Neural cell (in vitro differentiated cells): Measurements from ENCODE around the gene SNRNP200. TPM values are rescaled to one million over a fixed set of nuclear protein-coding genes. Genes with fewer than 3 reads are reported as not detected.

Experiments
- H2AFZ ChIP-seq: fragments of 200-600, 300-800 bp; sonication (generic), shearing (Covaris generic); 2 replicates; pipeline ENCODE4 v1.6.0; 2014; ENCODE audit warnings: low read depth, mild to moderate bottlenecking, antibody characterized with exemption, low read length, moderate library complexity
- H3F3A ChIP-seq: fragments of 200-600 bp; shearing (Covaris generic); 2 replicates; pipeline ENCODE4 v1.6.1; 2016; ENCODE audit warnings: mild to moderate bottlenecking, moderate library complexity, mixed read lengths, antibody characterized with exemption, low read length; ENCODE audit not compliant: insufficient read depth, poor library complexity, severe bottlenecking
- H3K27ac ChIP-seq: fragments of 200-600, 300-800 bp; sonication (generic), shearing (Covaris generic); 2 replicates; pipeline ENCODE4 v1.5.1; 2014; ENCODE audit warnings: mild to moderate bottlenecking, low read length, moderate library complexity
- H3K27me3 ChIP-seq: fragments of 300-800, 200-600 bp; sonication (generic), shearing (Covaris generic); 2 replicates; pipeline ENCODE4 v1.6.0; 2014; ENCODE audit warnings: mild to moderate bottlenecking, low read depth, low read length, moderate library complexity; ENCODE audit not compliant: insufficient read depth
- H3K36me3 ChIP-seq: fragments of 300-800, 200-600 bp; sonication (generic), shearing (Covaris generic); 2 replicates; pipeline ENCODE4 v1.5.1; 2014; ENCODE audit warnings: mild to moderate bottlenecking, antibody characterized with exemption, low read length, moderate library complexity; ENCODE audit not compliant: insufficient read depth
- H3K4me2 ChIP-seq: fragments of 300-800, 200-600 bp; sonication (generic), shearing (Covaris generic); 2 replicates; pipeline ENCODE4 v1.6.0; 2014; ENCODE audit warnings: mild to moderate bottlenecking, low read length
- H3K4me3 ChIP-seq: fragments of 300-800, 200-600 bp; sonication (generic), shearing (Covaris generic); 2 replicates; pipeline ENCODE4 v1.5.1; 2014; ENCODE audit warnings: mild to moderate bottlenecking, low read length, moderate library complexity
- H3K79me2 ChIP-seq: fragments of 200-600 bp; shearing (Covaris generic); replicated peaks from 2 replicates; pipeline ENCODE4 v1.6.0; 2014; ENCODE audit warnings: mild to moderate bottlenecking, low read length, moderate library complexity; ENCODE audit not compliant: insufficient read depth
- H3K9ac ChIP-seq: fragments of 300-800, 200-600 bp; sonication (generic), shearing (Covaris generic); 2 replicates; pipeline ENCODE4 v1.6.1; 2016; ENCODE audit warnings: mild to moderate bottlenecking, low read length, mixed read lengths
- H3K9me2 ChIP-seq: fragments of 200-600 bp; shearing (Covaris generic); 2 replicates; pipeline ENCODE4 v1.6.1; 2016; ENCODE audit warnings: mild to moderate bottlenecking, low read length, mixed read lengths; ENCODE audit not compliant: insufficient read depth
- H3K9me3 ChIP-seq: fragments of 200-600, 300-800 bp; sonication (generic), shearing (Covaris generic); 2 replicates; pipeline ENCODE4 v1.6.1; 2016; ENCODE audit warnings: mild to moderate bottlenecking, mixed run types, low read length, moderate library complexity, mixed read lengths
- H4K20me1 ChIP-seq: fragments of 200-600 bp; shearing (Covaris generic); 2 replicates; pipeline ENCODE4 v1.6.1; 2016; ENCODE audit warnings: mild to moderate bottlenecking, mixed run types; ENCODE audit not compliant: insufficient read depth
- CTCF ChIP-seq: fragments of 450-650 bp; IDR thresholded peaks from 2 replicates; pipeline ENCODE4 v1.5.1; 2014; ENCODE audit warnings: antibody characterized with exemption, mild to moderate bottlenecking, moderate library complexity; ENCODE audit not compliant: poor library complexity, severe bottlenecking
- EP300 ChIP-seq: fragments of 450-650 bp; conservative IDR thresholded peaks from 2 replicates; pipeline ENCODE4 v1.6.1; 2014; ENCODE audit warnings: antibody characterized with exemption, mild to moderate bottlenecking, moderate library complexity; ENCODE audit not compliant: poor library complexity, severe bottlenecking
- EZH2 ChIP-seq: fragments of 200-600, 300-800 bp; shearing (Covaris generic), sonication (generic); IDR thresholded peaks from 2 replicates; pipeline ENCODE4 v1.6.1; 2014; ENCODE audit warnings: antibody characterized with exemption, low read length, borderline replicate concordance, mild to moderate bottlenecking; ENCODE audit not compliant: insufficient read depth, poor library complexity, severe bottlenecking
- MXI1 ChIP-seq: fragments of 450-650 bp; conservative IDR thresholded peaks from 2 replicates; pipeline ENCODE4 v1.6.1; 2014; ENCODE audit warnings: antibody characterized with exemption, mild to moderate bottlenecking; ENCODE audit not compliant: poor library complexity, severe bottlenecking
- POLR2AphosphoS5 ChIP-seq: IDR thresholded peaks from 2 replicates; pipeline ENCODE4 v1.6.1; 2012
- RAD21 ChIP-seq: fragments of 450-650 bp; conservative IDR thresholded peaks from 2 replicates; pipeline ENCODE4 v1.6.1; 2014; ENCODE audit warnings: antibody characterized with exemption, mild to moderate bottlenecking, moderate library complexity
- SMC3 ChIP-seq: fragments of 450-650 bp; conservative IDR thresholded peaks from 2 replicates; pipeline ENCODE4 v1.6.1; 2014; ENCODE audit warnings: antibody characterized with exemption, mild to moderate bottlenecking, moderate library complexity; ENCODE audit not compliant: poor library complexity
- TAF1 ChIP-seq: IDR thresholded peaks from 2 replicates; pipeline ENCODE4 v1.6.1; 2012; ENCODE audit warnings: low read depth
- polyA plus RNA-seq: library from polyadenylated mRNA; depleted of rRNA; stranded (reverse); fragments of >200 nt; gene quantifications from 2 replicates; pipeline ENCODE4 v1.2.3, GENCODE V29; 2014
- TF ChIP-seq, protein P1 (sequence below): IDR thresholded peaks from 2 replicates; pipeline ENCODE4 v1.6.1; 2012; ENCODE audit warnings: borderline replicate concordance

The SNRNP200 gene
- polyA plus RNA-seq, 1 donor from 2014 or later, result 70.4 TPM

DNA sequence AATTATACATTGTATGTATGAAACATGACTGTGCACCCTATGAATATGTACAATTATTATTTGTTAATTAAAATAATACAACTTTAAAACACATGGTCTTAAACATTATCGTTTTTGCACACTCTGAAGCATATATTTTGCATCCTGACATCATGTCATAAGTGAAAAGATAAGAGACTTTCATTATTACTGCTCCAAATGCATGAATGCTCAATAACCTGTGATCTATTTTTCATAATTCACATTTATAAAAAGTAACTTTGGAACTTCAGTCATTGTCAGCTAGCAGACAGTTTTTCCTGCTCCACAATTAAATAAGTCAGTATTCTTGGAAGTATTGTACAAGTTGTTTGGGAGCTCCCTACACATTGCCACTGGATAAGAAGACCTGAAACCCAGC, 18.5 kb upstream of the SNRNP200 start:
- Histone ChIP-seq H3K79me2 (no peaks in the 10 kb centered on the region), H2AFZ (no peak overlapping the region), H3K27ac (no peak overlapping the region), H3K27me3 (peaks cover 53% of the 10 kb centered on the region), H3F3A (no peaks in the 10 kb centered on the region), H4K20me1 (no peaks in the 10 kb centered on the region), H3K9me2 (no peaks in the 10 kb centered on the region), H3K4me2 (no peak overlapping the region), H3K9me3 (no peaks in the 10 kb centered on the region), H3K4me3 (no peak overlapping the region), H3K9ac (no peak overlapping the region), H3K36me3 (no peaks in the 10 kb centered on the region)
- TF ChIP-seq, protein P1, sequence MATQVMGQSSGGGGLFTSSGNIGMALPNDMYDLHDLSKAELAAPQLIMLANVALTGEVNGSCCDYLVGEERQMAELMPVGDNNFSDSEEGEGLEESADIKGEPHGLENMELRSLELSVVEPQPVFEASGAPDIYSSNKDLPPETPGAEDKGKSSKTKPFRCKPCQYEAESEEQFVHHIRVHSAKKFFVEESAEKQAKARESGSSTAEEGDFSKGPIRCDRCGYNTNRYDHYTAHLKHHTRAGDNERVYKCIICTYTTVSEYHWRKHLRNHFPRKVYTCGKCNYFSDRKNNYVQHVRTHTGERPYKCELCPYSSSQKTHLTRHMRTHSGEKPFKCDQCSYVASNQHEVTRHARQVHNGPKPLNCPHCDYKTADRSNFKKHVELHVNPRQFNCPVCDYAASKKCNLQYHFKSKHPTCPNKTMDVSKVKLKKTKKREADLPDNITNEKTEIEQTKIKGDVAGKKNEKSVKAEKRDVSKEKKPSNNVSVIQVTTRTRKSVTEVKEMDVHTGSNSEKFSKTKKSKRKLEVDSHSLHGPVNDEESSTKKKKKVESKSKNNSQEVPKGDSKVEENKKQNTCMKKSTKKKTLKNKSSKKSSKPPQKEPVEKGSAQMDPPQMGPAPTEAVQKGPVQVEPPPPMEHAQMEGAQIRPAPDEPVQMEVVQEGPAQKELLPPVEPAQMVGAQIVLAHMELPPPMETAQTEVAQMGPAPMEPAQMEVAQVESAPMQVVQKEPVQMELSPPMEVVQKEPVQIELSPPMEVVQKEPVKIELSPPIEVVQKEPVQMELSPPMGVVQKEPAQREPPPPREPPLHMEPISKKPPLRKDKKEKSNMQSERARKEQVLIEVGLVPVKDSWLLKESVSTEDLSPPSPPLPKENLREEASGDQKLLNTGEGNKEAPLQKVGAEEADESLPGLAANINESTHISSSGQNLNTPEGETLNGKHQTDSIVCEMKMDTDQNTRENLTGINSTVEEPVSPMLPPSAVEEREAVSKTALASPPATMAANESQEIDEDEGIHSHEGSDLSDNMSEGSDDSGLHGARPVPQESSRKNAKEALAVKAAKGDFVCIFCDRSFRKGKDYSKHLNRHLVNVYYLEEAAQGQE, result no peak
- no peak for TF ChIP-seq POLR2AphosphoS5

DNA sequence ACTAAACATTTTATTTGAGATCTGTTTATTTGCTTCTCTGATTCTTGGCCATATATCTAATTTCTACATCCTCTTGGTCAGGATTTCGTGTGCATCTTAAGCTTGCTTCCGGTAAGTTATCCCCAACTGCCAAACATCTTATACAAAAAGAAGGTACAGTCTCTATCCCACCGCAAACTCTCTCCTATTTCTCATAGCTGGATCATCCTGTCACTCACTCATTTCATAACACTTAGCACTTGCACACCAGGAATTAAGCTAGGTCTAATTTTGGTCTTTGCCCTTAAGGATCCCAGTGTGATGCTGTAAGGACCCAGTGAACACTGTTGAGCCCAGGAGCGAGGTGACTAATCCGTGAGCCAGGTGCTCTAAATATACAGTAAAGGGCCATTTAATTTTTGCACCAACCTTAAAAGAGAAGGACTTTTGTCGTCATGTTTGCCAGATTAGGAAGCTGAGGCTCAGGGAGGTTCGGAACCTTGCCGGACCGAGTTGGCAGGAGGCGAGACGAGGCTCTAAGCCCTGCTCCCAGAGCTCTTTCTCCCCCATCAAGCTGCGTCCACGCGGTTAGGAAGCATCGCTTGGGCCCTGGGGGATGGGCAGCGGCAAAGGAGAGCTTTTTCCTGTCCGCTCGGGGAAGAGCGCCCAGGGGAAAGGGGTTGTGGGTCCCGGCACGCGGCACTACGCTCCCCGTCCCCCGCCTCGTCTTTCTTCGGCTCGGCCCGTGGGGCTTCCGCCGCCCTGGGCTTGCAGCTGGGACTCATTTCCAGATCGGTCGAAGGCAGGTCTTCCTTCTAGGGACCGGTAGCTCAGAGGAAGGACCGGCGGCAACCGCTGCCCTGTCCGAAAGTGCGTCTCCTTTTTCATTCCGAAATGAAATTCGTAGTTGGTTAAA, 15.6 kb upstream of the SNRNP200 start:
- Histone ChIP-seq H3K9me3 (no peaks in the 10 kb centered on the region), H3K9ac (peak overlapping the region; percentile 54), H2AFZ (peak overlapping the region; percentile 18), H3K27me3 (peaks cover 48% of the 10 kb centered on the region), H4K20me1 (no peaks in the 10 kb centered on the region), H3F3A (no peaks in the 10 kb centered on the region), H3K79me2 (no peaks in the 10 kb centered on the region), H3K4me3 (peak overlapping the region; percentile 79), H3K9me2 (no peaks in the 10 kb centered on the region), H3K27ac (no peak overlapping the region), H3K4me2 (peak overlapping the region; percentile 82), H3K36me3 (no peaks in the 10 kb centered on the region)
- TF ChIP-seq, protein P1, result no peak
- no peak for TF ChIP-seq TAF1
- no peak for TF ChIP-seq RAD21
- no peak for TF ChIP-seq SMC3
- TF ChIP-seq CTCF, result no peak
- TF ChIP-seq EP300, result no peak
- TF ChIP-seq POLR2AphosphoS5, result no peak
- TF ChIP-seq MXI1, result no peak
- no peak for TF ChIP-seq EZH2
